HG02763 (cell line): ENCODE measurements around the gene HAPLN3.

Experiments
- ATAC-seq: cut with Tn5 transposase; IDR thresholded peaks from one replicate; pipeline ENCODE4 v1.9.1; 2021; ENCODE audit warnings: mild to moderate bottlenecking, moderate library complexity; ENCODE audit not compliant: unreplicated experiment

Gene HAPLN3

DNA sequence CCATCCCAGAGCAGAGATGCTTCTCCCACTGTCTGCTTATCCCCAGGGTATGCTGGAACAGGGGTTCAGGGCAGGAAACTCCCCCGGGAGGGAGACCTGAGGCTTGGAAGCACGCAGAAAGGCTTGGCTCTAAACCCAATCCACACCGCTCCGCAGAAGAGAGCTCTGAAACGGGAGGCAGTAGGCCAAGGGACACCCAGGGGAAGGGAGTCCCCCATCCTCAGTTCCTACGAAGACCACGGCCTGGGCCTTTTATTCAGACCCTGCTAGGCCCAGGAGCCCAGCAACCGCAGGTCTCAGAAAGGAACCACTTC lies 1.8 kb upstream of the HAPLN3 start:
- ATAC-seq = no peak

DNA sequence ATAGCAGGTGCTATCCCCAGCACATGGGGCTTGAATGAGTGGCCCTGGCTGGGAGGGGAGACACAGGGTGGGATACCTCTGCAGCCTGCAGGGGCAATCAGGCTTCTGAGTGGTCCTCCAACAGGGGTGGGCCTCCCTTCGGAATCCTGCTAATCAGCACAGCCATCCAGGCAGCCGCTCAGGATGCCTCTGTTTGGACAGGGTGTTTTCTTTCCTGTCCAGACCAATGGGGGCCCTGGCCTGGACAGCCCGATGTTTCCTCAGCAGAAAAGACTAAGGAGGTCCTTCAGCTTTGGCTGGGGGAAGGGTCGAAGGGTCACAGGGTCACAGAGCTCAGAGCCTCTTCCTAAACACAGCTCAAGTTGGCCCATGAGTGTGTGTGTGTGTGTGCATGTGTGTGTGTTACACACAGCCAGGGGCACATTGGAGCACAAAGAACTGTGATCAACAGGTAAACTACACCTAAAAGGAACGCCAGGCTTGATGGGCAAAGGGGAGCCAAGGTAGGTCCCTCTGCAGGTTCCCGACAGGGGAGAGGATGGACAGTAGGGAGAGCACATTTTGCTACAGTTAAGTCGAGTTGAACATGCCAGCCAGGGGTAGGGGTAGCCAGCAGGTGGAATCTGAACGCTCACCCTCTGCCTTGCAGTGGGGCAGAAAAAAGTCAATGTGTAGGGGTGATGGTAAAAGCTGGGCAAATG lies 1.1 kb upstream of the HAPLN3 start:
- no peak for ATAC-seq

DNA sequence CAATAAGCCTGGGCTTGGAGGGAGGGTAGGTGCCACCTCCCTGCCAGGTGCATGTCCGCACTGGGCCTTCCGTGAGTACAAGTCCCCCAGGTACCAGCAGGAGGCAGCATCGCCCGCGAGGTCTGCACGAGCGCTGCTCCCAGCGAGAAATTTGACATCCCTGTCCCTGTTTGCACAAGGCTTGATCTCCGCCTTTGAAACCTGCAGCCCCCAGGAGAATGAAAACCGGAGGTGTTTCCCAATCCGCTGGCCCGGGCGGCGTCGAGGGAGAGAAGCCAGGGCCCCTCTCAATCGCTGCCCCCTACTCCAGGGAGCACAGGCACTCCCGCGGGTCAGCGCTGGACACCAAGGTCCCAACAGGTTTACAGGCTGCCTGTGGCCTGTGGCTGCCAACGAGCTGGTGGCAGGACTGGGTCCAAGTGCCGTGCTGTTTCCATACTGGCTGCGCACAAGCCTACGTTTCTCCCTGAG lies 961 bp downstream of the HAPLN3 start:
- no peak for ATAC-seq

DNA sequence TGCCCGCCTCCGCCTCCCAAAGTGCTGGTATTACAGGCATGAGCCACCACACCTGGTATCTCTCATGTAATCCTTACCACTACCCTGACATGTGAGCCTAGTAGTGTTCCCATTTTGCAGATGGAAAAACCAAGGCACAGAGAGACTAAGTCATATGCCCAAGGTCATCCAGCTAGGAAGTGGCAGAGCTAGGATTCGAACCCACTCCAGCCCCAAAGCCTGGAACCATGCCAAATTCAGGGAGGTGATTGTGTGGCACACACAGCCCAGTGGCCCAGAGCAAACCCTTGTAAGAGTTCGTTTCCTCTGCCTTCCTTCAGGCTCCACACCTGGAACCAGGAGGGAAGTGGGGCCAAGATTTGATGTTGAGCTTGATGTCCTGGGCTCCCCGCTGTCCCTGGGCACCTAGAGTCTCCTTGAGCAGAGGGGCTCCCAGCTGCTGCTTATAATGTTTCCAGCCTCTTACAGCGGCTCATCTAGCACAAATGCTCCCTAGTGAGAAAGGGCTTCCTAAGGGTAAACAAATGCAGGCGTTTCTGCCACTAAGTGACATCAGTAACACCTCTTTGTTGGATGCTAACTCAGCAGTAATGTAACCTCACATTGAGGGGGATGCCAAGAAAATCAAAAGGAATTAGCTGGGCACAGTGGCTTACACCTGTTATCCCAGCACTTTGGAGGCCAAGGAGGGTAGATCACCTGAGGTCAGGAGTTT lies 3.6 kb downstream of the HAPLN3 start:
- ATAC-seq = no peak

DNA sequence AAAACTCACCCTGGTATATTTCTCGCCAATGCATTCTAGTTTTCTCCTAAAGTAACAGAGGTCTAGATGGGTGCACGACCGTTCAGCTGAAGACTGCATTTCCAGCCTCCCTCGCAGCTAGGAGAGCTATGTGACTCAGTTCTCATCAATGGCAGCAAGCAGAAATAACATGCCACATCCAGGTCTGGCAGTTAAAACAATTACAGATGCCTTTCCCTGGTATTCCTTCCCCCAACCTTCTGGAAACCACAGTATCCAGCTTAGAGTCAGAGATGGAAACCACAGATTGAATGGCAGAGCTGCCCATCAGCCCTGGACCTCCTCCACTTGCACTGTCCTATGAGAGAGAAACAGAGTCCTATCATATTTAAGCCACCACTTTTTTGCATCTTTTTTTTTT lies 4.8 kb downstream of the HAPLN3 start:
- ATAC-seq = no peak

DNA sequence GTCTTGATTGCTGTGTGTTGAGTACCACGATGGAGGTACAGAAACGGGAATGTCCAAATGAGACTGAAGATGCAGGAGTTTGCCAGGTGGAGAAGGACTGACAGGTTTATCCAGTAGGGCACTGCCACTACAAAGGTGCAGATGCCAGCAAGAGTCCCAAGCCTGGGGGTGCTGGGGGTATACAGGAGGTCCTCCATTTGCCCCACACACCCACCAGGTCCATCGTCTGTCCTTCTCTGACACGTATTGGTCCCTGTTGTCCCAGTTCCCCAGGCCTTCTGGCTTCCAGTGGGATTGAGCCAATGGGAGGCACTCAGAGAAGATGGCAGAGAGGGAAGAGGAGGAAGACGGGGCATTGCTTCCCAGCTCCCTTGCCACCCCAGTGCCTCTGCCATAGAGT lies 6.6 kb downstream of the HAPLN3 start:
- ATAC-seq = no peak

DNA sequence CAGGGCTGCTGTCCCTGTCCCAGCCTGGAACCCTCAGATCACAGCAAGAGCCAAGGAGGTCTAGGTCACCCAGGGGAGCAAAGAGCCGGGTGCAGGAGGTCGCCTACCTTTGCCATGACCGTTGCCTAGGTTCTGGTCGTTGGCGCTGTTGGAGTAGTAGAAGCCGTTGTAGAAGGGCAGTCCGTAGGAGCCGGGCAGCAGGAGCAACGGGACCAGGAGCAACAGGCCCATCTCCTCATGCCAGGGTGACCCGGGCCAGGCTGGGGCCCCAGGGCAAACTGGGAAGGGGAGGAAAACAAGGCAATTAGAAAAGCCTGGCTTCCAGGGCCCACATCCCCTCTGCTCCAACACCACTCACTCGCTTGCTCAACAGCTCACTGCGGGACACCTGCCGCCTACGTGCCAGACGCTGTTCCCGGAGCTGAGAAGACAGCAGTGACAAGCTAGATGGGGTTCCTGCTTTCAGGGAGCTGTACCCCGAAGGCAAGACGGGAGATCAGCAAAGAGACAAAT lies 8.2 kb downstream of the HAPLN3 start:
- no peak for ATAC-seq

DNA sequence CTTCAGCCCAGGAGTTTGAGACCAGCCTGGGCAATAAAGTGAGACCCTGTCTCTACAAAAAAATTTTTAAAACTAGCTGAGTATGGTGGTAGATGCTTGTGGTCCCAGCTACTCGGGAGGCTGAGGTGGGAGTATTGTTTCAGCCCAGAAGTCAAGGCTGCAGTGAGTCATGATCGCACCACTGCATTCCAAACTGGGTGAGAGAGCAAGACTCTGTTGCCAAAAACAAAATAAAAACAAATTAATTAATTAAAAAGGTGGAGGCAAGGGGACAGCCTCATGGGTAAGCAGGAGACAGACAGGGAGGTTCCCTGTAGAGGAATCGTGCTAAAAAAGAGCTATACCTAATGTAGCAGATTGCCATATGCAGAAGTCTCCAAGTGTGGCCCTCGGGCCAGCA lies 12.6 kb downstream of the HAPLN3 start:
- ATAC-seq = no peak

DNA sequence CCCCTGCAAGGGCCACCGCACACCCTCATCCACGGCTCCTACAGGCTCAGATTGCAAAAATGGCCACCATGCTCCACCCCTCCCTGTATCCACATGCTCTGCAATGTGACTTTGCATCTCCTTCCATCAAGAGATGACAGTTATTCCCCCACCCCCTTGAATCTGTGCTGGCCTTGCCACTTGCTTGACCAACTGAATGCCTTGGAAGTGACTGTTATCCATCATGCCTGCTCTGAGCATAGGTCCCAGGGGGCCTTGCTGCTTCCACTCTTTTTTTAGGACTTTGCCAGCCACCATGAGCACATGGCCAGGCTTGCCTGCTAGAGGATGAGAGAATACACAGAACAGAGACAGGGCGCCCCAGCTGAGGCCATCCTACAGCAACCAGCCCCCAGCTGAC lies 13.6 kb downstream of the HAPLN3 start:
- no peak for ATAC-seq

DNA sequence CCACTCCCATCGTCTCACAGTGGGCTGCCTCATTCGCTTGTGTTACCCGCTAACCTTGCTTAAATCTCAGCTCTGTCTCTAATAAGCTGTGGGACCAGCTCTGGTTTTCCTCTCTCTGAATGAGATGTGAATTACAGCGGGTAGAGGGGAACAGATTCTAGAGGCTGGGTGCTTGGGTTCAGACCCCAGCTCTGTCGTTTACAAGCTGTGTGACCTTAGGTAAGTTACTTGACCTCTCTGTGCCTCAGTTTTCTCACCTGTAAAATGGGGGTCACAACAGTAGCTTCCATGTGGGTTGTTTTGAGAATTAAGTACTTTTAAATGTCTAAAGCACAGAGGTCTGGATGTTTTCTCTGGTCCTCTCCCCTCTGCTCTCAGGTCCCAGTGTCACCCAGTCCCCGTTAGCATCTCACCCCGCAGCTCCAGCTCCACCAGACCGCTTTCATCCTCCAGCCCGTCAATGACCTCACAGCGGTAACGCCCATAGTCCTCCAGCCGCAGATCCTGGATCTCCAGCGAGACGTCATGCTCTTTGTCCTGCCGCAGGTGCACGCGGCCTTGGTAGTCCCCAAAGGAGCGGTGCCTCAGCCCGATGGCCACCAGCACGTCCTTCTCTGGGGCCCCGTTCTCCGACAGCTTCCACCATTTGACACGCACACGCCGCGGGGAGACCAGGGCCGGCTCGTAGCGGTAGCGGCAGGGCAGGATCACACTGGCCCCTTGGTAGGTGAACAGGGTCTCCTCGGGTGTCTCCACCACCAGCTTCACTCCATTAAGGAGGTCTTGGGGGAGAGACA lies 14.2 kb downstream of the HAPLN3 start:
- no peak for ATAC-seq

DNA sequence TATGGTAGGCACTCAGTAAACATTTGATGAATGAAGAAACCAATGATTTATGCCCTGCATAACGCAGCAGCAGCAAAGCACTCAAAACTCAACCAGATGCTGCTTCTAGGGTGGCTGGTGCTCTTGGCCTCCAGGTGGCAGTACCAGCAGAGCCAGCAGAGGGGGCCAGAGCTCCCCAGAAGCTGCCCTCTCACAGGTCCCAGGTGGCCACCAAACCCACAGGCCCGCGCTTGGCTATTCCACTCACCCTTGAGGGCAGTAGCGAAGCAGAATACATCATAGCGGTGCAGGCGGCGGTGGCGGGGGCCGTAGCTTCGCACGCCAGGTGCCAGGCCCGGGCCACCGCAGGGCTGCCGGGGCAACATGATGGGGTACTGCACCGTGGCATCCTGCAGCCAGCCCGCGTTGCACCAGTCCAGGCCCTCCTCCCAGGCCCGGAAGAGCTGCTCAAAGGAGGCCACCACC lies 16.6 kb downstream of the HAPLN3 start:
- ATAC-seq = no peak

DNA sequence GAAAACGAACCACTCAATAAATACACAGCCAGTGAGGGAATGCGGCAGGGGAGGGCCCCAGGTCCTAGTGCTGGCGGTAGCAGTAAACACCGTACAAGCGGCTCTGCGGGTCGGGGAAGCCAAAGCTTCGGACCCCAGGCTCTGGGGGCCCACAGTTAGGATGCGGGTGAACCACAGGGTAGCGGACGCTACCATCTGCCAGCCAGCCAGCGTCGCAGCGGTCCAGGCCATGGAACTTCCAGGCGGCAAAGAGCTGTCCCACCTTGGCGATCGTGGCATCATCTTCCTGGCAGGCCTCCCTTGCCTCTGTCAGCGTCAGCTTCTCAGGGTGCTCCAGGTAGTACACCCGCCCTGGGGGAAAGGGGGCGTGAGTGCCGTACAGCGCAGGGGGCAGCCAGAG lies 17.4 kb downstream of the HAPLN3 start:
- ATAC-seq = no peak

DNA sequence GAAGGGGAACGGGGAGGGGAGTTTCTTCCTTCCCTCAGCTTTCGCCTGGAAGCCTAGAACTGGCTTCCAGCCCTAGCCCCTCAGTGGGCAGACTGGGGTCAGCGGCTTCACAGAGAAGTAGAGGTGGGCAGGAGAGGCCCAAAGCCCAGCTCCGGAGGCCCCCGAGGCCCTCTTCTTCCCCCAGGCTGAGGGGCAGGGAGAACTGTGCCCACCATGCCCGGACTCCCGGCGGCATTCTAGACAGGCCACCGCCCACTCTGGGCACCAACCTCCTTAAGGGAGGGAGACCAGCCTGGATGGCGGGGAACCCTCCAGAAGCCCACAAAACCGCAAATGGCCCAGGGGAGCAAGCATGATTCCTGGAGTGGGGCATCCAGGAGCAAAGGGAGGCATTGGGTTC lies 17.9 kb downstream of the HAPLN3 start:
- ATAC-seq = no peak

DNA sequence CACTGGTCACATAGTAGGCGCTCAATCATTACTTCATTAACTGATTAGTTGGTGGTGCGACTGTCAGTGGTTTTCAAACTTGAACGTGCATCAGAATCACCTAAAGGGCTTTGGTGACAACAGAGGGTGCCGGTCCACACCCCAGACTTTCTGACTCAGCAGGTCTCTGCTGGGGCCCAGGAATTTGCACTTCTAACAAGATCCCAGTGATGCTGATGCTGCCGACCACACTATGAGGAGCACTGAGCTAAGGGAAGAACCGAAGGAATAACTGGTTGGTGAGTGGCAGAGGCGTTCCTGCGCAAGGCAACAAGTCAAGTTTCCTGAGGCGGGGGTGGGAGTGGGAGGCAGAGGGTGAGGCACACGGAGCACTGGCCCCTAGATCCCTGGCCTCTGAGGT lies 18.8 kb downstream of the HAPLN3 start:
- no peak for ATAC-seq

DNA sequence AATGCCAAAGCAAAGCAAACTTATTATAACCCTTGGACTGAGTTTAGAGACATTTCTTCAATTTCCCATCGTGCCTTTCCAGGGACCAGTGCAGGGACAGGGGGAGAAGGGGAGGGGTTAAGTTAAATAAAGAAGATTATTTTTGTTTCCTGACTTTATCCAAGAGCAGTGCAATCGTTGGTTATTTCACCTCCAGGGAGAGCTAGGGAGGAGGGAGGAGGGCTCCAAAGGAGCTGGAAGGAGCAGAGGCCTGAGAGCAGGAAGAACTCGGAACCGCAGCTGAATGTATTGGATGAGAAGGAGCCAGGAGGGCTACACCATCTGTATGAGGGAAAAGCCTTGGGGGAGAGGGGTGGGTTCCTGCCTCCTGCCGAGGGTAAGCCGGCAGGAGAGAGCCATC lies 20.7 kb downstream of the HAPLN3 start:
- no peak for ATAC-seq

DNA sequence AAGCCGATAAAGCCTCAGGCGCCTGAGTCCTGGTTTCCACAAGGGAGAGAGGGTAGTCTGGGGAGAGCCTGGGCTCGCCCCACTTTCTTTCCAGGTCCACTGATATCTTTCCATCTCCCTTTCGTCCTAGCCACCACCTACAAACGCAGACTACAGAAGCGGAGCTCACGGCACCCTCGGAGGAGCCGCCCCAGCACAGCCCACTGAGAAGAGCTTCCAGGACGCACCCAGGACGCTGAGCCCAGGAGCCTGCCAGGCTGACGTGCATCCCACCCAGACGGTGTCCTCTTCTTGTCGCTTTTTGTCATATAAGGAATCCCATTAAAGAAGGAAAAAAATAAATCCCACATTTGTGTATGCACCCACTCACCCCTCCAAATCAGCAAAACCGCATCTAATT lies 21.1 kb downstream of the HAPLN3 start:
- no peak for ATAC-seq

DNA sequence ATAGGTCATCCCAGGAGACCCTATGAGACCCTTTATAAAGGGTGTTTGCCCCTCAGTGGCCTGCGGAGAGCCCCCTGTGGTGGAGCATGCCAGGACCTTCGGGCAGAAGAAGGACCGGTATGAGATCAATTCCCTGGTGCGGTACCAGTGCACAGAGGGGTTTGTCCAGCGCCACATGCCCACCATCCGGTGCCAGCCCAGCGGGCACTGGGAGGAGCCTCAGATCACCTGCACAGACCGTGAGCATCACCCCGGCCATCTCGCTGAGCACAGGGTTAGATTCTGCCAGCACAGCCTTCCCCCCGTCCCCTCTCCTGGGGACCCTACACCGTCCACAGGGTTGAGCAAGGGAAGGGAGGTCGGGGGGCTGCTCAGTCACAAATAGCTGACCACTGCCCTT lies 21.6 kb downstream of the HAPLN3 start:
- ATAC-seq = no peak

DNA sequence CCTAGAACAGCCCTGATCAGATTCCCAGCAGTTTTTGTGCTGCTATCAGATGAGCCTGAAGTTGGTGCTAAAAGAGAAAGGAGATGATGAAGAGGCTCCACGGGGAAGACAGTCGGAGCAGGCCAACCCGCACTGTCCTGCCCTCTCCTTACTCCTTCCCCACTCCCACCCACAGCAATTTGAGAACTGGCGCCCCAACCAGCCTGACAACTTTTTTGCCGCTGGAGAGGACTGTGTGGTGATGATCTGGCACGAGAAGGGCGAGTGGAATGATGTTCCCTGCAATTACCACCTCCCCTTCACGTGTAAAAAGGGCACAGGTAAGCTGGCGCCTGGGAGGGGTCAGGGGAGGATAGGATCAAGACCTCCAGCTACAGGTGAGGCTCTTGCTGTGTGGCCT lies 22.6 kb downstream of the HAPLN3 start:
- ATAC-seq = no peak

DNA sequence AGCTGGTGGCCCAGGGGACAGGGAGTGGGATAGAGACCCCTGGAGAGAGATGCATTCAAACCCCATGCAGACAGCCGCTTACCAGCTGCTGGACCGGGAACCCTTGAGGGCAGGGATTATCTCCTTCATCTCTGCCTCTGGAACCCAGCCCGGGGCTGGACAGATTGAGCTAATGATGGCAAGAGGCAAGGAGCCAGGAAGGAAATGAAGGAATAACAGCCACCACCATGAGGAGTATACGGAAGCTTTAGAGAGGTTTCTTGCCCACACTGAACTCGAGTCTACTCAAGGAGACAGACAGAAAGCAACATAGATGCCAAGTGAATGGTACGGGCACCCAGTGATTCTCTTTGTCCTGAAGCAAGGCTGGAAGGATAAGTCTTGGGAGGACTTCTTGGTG lies 23.2 kb downstream of the HAPLN3 start:
- ATAC-seq = no peak

DNA sequence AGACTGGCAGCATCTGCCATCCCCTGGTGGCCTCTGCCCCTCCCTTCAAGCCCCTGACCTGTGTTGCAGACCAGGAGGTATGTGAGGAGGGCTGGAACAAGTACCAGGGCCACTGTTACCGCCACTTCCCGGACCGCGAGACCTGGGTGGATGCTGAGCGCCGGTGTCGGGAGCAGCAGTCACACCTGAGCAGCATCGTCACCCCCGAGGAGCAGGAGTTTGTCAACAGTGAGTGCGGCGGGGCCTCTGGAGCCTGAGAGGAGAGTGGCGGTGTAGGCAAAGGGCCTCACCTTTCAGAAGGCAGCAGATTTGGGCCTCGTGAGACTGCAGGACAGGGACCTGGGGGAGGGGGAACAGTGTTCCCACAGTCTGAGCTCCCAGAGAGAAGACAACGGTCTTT lies 24.0 kb downstream of the HAPLN3 start:
- ATAC-seq = no peak

DNA sequence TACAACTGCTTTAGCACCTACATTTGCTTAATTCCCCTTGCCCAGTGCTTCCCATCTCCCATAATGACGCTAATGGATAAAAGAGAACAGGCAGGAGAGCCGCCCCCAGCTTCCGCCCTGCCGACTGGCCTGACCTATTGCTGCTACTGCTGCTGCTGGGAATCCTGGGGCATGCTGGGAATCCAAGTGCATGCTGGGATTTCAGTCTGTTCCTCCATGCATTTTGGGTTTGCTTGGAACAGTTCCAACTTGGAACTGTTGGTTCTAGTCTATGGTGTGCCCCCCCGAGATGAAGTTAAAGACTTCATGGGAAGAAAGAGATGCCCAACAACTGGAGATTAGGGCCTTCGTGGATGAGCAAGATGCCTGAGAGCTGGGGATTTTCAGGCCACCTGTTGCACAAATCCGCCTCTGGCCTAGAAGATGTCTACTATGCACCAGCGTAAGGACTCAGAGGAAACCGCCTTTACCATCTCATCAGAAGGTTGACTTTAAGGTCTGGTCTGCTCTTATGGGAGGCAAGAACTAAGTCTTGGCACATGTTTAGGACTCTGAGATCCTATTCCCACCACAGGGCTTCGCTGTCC lies 29.0 kb downstream of the HAPLN3 start:
- no peak for ATAC-seq
